Measurements from ENCODE around the gene MXD1.

DNA sequence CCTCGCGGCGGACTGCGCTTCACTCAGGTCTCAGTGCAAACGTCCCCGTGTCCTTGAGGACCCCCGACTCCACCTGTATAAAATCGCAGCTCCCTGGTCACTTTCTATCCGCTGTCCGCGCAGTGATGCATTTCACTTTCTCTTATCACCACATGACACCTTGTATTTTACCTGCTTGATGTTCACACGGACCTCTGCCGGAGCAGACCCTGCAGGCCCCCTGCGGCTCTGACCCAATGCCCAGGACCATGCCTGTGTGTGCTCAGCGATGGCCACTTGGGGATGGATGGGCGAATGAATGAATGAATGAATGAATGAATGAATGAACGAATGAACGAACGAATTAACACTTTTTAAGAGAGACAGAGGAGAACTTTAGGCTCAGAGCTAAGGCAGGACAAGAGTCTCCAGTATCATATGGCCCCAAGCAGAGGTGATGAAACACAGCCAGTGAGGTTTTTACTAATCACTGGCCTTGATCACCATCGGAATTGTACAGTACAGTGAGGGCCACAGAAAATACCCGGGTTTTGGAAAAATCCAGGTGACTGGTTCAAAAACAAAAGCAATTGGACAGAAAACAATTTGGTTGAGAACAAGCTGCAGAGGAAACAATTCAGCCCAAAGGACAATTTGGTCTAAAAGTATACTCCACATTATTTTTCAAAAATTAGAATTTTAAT lies 34.2 kb downstream of the MXD1 start:
- TF ChIP-seq RCOR1 (IDR thresholded peaks at IDR 0.05; ENCODE audit: borderline replicate concordance in 1 of 2, low read depth in 2 of 2, low read length in 2 of 2) (no peak), MAFG (tag; conservative IDR thresholded peaks at IDR 0.05) (no peak), EZH2 (IDR thresholded peaks at IDR 0.05; ENCODE audit: borderline replicate concordance, low read depth, low read length) (no peak), ERF (CRISPR knock-in tag; IDR thresholded peaks at IDR 0.05) (no peak), MEIS2 (IDR thresholded peaks at IDR 0.05; ENCODE audit: partially characterized antibody) (no peak), CBX5 (IDR thresholded peaks at IDR 0.05; ENCODE audit: borderline replicate concordance, low read depth) (no peak), POLR2AphosphoS5 (IDR thresholded peaks at IDR 0.05; ENCODE audit: control insufficient read depth, insufficient read depth, low read depth, low read length) (no peak), KLF6 (CRISPR knock-in tag; IDR thresholded peaks at IDR 0.05; ENCODE audit: borderline replicate concordance) (no peak), FOXA1 (IDR thresholded peaks at IDR 0.05; ENCODE audit: borderline replicate concordance) (no peak)
- TF ChIP-seq, protein P1, sequence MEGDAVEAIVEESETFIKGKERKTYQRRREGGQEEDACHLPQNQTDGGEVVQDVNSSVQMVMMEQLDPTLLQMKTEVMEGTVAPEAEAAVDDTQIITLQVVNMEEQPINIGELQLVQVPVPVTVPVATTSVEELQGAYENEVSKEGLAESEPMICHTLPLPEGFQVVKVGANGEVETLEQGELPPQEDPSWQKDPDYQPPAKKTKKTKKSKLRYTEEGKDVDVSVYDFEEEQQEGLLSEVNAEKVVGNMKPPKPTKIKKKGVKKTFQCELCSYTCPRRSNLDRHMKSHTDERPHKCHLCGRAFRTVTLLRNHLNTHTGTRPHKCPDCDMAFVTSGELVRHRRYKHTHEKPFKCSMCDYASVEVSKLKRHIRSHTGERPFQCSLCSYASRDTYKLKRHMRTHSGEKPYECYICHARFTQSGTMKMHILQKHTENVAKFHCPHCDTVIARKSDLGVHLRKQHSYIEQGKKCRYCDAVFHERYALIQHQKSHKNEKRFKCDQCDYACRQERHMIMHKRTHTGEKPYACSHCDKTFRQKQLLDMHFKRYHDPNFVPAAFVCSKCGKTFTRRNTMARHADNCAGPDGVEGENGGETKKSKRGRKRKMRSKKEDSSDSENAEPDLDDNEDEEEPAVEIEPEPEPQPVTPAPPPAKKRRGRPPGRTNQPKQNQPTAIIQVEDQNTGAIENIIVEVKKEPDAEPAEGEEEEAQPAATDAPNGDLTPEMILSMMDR (IDR thresholded peaks at IDR 0.05 in 2 of 3, conservative IDR thresholded peaks at IDR 0.05 in 1 of 3; ENCODE audit: insufficient read depth in 2 of 3, low read depth in 1 of 3, low read length in 3 of 3): no peak
- TF ChIP-seq, protein P2, sequence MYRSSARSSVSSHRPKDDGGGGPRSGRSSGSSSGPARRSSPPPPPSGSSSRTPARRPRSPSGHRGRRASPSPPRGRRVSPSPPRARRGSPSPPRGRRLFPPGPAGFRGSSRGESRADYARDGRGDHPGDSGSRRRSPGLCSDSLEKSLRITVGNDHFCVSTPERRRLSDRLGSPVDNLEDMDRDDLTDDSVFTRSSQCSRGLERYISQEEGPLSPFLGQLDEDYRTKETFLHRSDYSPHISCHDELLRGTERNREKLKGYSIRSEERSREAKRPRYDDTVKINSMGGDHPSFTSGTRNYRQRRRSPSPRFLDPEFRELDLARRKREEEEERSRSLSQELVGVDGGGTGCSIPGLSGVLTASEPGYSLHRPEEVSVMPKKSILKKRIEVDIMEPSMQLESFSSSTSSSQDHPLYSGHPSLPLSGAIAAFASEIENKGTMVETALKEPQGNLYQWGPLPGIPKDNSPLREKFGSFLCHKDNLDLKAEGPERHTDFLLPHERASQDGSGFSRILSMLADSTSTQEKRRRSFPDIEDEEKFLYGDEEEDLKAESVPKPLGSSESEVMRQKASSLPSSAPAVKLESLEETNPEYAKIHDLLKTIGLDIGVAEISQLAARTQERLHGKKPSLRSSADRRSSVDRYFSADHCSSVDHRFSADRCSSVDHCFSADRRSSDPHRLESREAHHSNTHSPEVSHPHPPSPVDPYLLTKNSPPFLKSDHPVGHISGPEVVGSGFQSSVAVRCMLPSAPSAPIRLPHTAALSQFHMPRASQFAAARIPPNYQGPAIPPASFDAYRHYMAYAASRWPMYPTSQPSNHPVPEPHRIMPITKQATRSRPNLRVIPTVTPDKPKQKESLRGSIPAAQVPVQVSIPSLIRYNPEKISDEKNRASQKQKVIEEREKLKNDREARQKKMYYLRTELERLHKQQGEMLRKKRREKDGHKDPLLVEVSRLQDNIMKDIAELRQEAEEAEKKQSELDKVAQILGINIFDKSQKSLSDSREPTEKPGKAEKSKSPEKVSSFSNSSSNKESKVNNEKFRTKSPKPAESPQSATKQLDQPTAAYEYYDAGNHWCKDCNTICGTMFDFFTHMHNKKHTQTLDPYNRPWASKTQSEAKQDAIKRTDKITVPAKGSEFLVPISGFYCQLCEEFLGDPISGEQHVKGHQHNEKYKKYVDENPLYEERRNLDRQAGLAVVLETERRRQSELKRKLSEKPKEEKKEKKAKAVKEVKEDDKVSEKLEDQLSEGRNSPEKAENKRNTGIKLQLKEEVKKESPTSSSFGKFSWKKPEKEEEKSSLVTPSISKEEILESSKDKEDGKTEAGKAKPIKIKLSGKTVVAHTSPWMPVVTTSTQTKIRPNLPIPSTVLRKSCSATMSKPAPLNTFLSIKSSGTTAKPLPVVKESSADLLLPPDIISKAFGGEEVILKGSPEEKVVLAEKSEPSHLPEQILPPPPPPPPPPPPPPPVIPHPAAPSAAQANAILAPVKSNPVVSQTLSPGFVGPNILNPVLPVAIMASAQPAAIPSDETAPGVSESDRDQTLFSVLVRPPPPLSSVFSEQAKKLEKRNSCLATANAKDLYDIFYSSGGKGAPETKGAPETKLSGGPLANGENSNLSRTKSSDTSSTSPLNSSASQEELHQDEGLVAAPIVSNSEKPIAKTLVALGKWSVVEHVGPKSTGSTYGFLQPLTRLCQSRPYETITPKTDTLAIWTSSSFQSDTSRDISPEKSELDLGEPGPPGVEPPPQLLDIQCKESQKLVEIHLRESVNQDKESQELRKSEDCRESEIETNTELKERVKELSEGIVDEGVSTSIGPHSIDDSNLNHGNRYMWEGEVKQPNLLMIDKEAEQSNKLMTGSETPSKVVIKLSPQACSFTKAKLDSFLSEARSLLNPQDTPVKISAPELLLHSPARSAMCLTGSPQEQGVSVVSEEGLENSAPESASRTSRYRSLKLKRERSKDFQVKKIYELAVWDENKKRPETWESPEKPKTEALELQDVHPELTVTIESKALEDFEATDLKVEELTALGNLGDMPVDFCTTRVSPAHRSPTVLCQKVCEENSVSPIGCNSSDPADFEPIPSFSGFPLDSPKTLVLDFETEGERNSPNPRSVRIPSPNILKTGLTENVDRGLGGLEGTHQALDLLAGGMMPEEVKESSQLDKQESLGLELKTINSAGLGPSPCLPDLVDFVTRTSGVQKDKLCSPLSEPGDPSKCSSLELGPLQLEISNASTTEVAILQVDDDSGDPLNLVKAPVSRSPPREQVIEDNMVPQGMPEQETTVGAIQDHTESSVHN (IDR thresholded peaks at IDR 0.05; ENCODE audit: borderline replicate concordance in 1 of 2, low read depth in 1 of 2): no peak
- TF ChIP-seq, protein P3, sequence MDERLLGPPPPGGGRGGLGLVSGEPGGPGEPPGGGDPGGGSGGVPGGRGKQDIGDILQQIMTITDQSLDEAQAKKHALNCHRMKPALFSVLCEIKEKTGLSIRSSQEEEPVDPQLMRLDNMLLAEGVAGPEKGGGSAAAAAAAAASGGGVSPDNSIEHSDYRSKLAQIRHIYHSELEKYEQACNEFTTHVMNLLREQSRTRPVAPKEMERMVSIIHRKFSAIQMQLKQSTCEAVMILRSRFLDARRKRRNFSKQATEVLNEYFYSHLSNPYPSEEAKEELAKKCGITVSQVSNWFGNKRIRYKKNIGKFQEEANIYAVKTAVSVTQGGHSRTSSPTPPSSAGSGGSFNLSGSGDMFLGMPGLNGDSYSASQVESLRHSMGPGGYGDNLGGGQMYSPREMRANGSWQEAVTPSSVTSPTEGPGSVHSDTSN (CRISPR knock-in tag; IDR thresholded peaks at IDR 0.05; ENCODE audit: low read depth): no peak
- TF ChIP-seq, protein P3 (tag; conservative IDR thresholded peaks at IDR 0.05; ENCODE audit: low read depth): no peak
- TF ChIP-seq, protein P4, sequence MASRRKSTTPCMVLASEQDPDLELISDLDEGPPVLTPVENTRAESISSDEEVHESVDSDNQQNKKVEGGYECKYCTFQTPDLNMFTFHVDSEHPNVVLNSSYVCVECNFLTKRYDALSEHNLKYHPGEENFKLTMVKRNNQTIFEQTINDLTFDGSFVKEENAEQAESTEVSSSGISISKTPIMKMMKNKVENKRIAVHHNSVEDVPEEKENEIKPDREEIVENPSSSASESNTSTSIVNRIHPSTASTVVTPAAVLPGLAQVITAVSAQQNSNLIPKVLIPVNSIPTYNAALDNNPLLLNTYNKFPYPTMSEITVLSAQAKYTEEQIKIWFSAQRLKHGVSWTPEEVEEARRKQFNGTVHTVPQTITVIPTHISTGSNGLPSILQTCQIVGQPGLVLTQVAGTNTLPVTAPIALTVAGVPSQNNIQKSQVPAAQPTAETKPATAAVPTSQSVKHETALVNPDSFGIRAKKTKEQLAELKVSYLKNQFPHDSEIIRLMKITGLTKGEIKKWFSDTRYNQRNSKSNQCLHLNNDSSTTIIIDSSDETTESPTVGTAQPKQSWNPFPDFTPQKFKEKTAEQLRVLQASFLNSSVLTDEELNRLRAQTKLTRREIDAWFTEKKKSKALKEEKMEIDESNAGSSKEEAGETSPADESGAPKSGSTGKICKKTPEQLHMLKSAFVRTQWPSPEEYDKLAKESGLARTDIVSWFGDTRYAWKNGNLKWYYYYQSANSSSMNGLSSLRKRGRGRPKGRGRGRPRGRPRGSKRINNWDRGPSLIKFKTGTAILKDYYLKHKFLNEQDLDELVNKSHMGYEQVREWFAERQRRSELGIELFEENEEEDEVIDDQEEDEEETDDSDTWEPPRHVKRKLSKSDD (conservative IDR thresholded peaks at IDR 0.05; ENCODE audit: low read length): no peak

Data from K562 (cell line).